H9 (cell line): ENCODE data around the gene IGF1R. TPM values are rescaled to one million over a fixed set of nuclear protein-coding genes. Genes with fewer than 3 reads are reported as not detected.

Source experiments
- DNase-seq: peaks from one replicate; pipeline ENCODE4 v3.0.0-alpha.2; 2017
- H2AFZ ChIP-seq: one replicate; pipeline ENCODE4 v1.6.1; 2013; ENCODE audit warnings: mild to moderate bottlenecking, low read length, control low read depth, moderate library complexity
- H2AK5ac ChIP-seq: 2 replicates; pipeline ENCODE4 v1.6.1; 2013; ENCODE audit warnings: low read length, control low read depth, mixed read lengths; ENCODE audit not compliant: insufficient read length
- H2BK120ac ChIP-seq: one replicate; pipeline ENCODE4 v1.6.1; 2013; ENCODE audit warnings: low read depth, mild to moderate bottlenecking, low read length, control low read depth, inconsistent platforms; ENCODE audit not compliant: poor library complexity, severe bottlenecking
- H2BK12ac ChIP-seq: 2 replicates; pipeline ENCODE4 v1.6.1; 2013; ENCODE audit warnings: low read length, control low read depth, mixed read lengths, low read depth; ENCODE audit not compliant: insufficient read length
- H2BK15ac ChIP-seq: 2 replicates; pipeline ENCODE4 v1.6.1; 2013; ENCODE audit warnings: low read depth, low read length, control low read depth
- H2BK20ac ChIP-seq: one replicate; pipeline ENCODE4 v1.6.1; 2013; ENCODE audit warnings: low read depth, mild to moderate bottlenecking, low read length, control low read depth, inconsistent platforms; ENCODE audit not compliant: poor library complexity, severe bottlenecking
- H2BK5ac ChIP-seq: 2 replicates; pipeline ENCODE4 v1.6.1; 2013; ENCODE audit warnings: low read length, control low read depth, mixed read lengths; ENCODE audit not compliant: insufficient read length
- H3K14ac ChIP-seq: 2 replicates; pipeline ENCODE4 v1.6.1; 2013; ENCODE audit warnings: low read length, control low read depth; ENCODE audit not compliant: insufficient read depth
- H3K18ac ChIP-seq: 2 replicates; pipeline ENCODE4 v1.6.1; 2013; ENCODE audit warnings: low read depth, mild to moderate bottlenecking, mixed read lengths, low read length, control low read depth; ENCODE audit not compliant: insufficient read length
- H3K23ac ChIP-seq: 2 replicates; pipeline ENCODE4 v1.6.1; 2013; ENCODE audit warnings: low read length, control low read depth, mixed read lengths, low read depth; ENCODE audit not compliant: insufficient read length
- H3K23me2 ChIP-seq: 2 replicates; pipeline ENCODE4 v1.6.1; 2013; ENCODE audit warnings: low read depth, mild to moderate bottlenecking, mixed read lengths, low read length, control low read depth; ENCODE audit not compliant: insufficient read length, poor library complexity, severe bottlenecking
- H3K27ac ChIP-seq: 2 replicates; pipeline ENCODE4 v1.5.1; 2013; ENCODE audit warnings: low read length, control low read depth, mixed read lengths, low read depth; ENCODE audit not compliant: insufficient read length
- H3K27me3 ChIP-seq: 2 replicates; pipeline ENCODE4 v1.6.1; 2013; ENCODE audit warnings: low read length, control low read depth, inconsistent platforms; ENCODE audit not compliant: insufficient read depth
- H3K4ac ChIP-seq: 2 replicates; pipeline ENCODE4 v1.6.1; 2013; ENCODE audit warnings: low read depth, mild to moderate bottlenecking, control low read depth, inconsistent platforms, low read length, moderate library complexity
- H3K4me1 ChIP-seq: 2 replicates; pipeline ENCODE4 v1.6.1; 2013; ENCODE audit warnings: low read length, control low read depth, inconsistent platforms; ENCODE audit not compliant: insufficient read depth
- H3K4me2 ChIP-seq: 2 replicates; pipeline ENCODE4 v1.6.1; 2013; ENCODE audit warnings: low read length, control low read depth, mixed read lengths; ENCODE audit not compliant: insufficient read length, insufficient read depth
- H3K56ac ChIP-seq: 2 replicates; pipeline ENCODE4 v1.6.1; 2013; ENCODE audit warnings: low read depth, mild to moderate bottlenecking, mixed read lengths, low read length, control low read depth; ENCODE audit not compliant: insufficient read length
- H3K79me1 ChIP-seq: 2 replicates; pipeline ENCODE4 v1.6.1; 2013; ENCODE audit warnings: low read depth, mild to moderate bottlenecking, moderate library complexity, low read length, control low read depth, inconsistent platforms; ENCODE audit not compliant: insufficient read depth, poor library complexity, severe bottlenecking
- H3K79me2 ChIP-seq: 2 replicates; pipeline ENCODE4 v1.6.1; 2013; ENCODE audit warnings: low read length, control low read depth, inconsistent platforms; ENCODE audit not compliant: insufficient read depth
- H3K9ac ChIP-seq: 2 replicates; pipeline ENCODE4 v1.6.1; 2013; ENCODE audit warnings: low read length, control low read depth, mixed read lengths; ENCODE audit not compliant: insufficient read length; ENCODE audit errors: extremely low read depth
- H3K9me3 ChIP-seq: one replicate; pipeline ENCODE4 v1.6.1; 2013; ENCODE audit warnings: low read depth, low read length, inconsistent platforms; ENCODE audit not compliant: control insufficient read depth
- H3T11ph ChIP-seq: one replicate; pipeline ENCODE4 v1.6.1; 2013; ENCODE audit warnings: mild to moderate bottlenecking, low read length, control low read depth, inconsistent platforms
- H4K20me1 ChIP-seq: one replicate; pipeline ENCODE4 v1.6.1; 2013; ENCODE audit not compliant: control insufficient read depth, insufficient read length, insufficient read depth
- H4K5ac ChIP-seq: 2 replicates; pipeline ENCODE4 v1.6.1; 2013; ENCODE audit warnings: low read depth, mild to moderate bottlenecking, mixed read lengths, low read length, control low read depth; ENCODE audit not compliant: insufficient read length
- H4K8ac ChIP-seq: replicated peaks from 2 replicates; pipeline ENCODE4 v1.6.1; 2013; ENCODE audit warnings: low read length, control low read depth, mixed read lengths, low read depth; ENCODE audit not compliant: insufficient read length
- H4K91ac ChIP-seq: 2 replicates; pipeline ENCODE4 v1.6.1; 2013; ENCODE audit warnings: low read depth, mild to moderate bottlenecking, moderate library complexity, mixed read lengths, low read length, control low read depth; ENCODE audit not compliant: insufficient read length
- H3K27ac Mint-ChIP-seq, 3 experiments: 2 replicates in 2 of 3; 3 replicates in 1 of 3; pipeline ENCODE4 v1.8.0; 2020 to 2021; ENCODE audit warnings: mixed read lengths in 3 of 3, mild to moderate bottlenecking in 1 of 3, moderate library complexity in 1 of 3
- H3K27me3 Mint-ChIP-seq: 2 replicates; pipeline ENCODE4 v1.8.0; 2021; ENCODE audit warnings: low read depth, mild to moderate bottlenecking, moderate library complexity, mixed read lengths
- H3K36me3 Mint-ChIP-seq, 3 experiments: 2 replicates in 2 of 3; 3 replicates in 1 of 3; pipeline ENCODE4 v1.8.0; 2020 to 2021; ENCODE audit warnings: low read depth in 3 of 3, mixed read lengths in 3 of 3; ENCODE audit not compliant: insufficient read depth in 1 of 3
- H3K4me1 Mint-ChIP-seq, 2 experiments: 2 replicates each; pipeline ENCODE4 v1.8.0; 2020; ENCODE audit warnings: mixed read lengths in 2 of 2
- H3K4me3 Mint-ChIP-seq, 2 experiments: 2 replicates in 1 of 2; 3 replicates in 1 of 2; pipeline ENCODE4 v1.8.0; 2020 to 2021; ENCODE audit warnings: mild to moderate bottlenecking in 2 of 2, mixed read lengths in 2 of 2, moderate library complexity in 1 of 2
- H3K9me3 Mint-ChIP-seq, 2 experiments: 2 replicates in 1 of 2; 3 replicates in 1 of 2; pipeline ENCODE4 v1.8.0; 2020; ENCODE audit warnings: mild to moderate bottlenecking in 2 of 2, mixed read lengths in 2 of 2, moderate library complexity in 1 of 2
- CTCF ChIP-seq: fragments of 200-600 bp; sonication (generic); conservative IDR thresholded peaks from 3 replicates; pipeline ENCODE4 v1.8.0; 2021; ENCODE audit warnings: antibody characterized with exemption, mild to moderate bottlenecking
- WGBS: extraction: QIAGEN DNeasy Blood & Tissue Kit; methylation state at CpG from one replicate; pipeline ENCODE4 v1.1.7; 2013; ENCODE audit warnings: missing lambda C conversion rate, low lambda C conversion rate, mixed read lengths; ENCODE audit not compliant: insufficient read length; ENCODE audit errors: extremely low coverage; 5-methylcytosine and 5-hydroxymethylcytosine counted together
- total RNA-seq: library from RNA; stranded (reverse); gene quantifications from 2 replicates; pipeline ENCODE4 v1.2.1, GENCODE V29; 2021

IGF1R gene
- total RNA-seq, 1 experiment from 2014 or later = 70.0 TPM

DNA sequence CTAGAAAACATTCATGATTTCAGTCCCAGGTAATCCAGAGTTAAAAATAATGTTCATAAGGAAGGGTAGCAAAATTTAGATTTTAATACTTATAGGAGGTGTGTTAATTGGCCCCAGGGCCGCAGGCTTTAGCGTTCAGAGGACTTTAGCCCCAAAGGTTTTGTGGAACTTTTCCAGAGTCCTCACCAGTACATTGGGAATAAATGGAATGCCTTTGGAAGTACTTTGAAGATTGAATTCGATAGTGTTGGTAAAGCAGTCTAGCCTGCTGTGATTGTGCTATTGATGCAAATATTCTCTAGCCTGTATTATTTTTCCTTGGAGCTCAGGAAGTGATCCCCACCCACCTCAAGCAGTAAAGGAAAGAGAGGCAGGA lies 137.1 kb downstream of the IGF1R start:
- H3K4me3 Mint-ChIP-seq = 0 out of 5 replicates have a peak overlapping the region, but pooled peaks of 1 of the 2 experiments have one; percentile 12
- no peak for TF ChIP-seq CTCF
- peaks cover 69 to 70% of the 10 kb centered on the region in 2 experiments for H3K4me1 Mint-ChIP-seq
- H3K27me3 Mint-ChIP-seq = no peaks in the 10 kb centered on the region
- no peaks in the 10 kb centered on the region for H3K23me2 ChIP-seq
- H4K20me1 ChIP-seq = no peaks in the 10 kb centered on the region
- no peak overlapping the region for H2AK5ac ChIP-seq
- H4K8ac ChIP-seq = no peak overlapping the region
- no peak overlapping the region for H4K5ac ChIP-seq
- no peaks in the 10 kb centered on the region for H3K9me3 Mint-ChIP-seq
- no peak overlapping the region for H3K56ac ChIP-seq
- no peak overlapping the region for H2BK5ac ChIP-seq
- no peak overlapping the region for H3T11ph ChIP-seq
- peak overlapping the region; percentile 59 to 90 (median 75); a peak in 6 of 7 replicates for H3K27ac Mint-ChIP-seq
- H3K9ac ChIP-seq = no peak overlapping the region
- WGBS = no CpG with 5 or more reads among the region's 3 CpGs
- H3K23ac ChIP-seq = no peak overlapping the region
- DNase-seq = no peak
- no peak overlapping the region for H4K91ac ChIP-seq
- no peak overlapping the region for H2BK120ac ChIP-seq
- no peak overlapping the region for H3K18ac ChIP-seq
- no peak overlapping the region for H3K4ac ChIP-seq
- H2AFZ ChIP-seq = no peak overlapping the region
- peaks cover 15% of the 10 kb centered on the region for H3K4me1 ChIP-seq
- H3K27me3 ChIP-seq = no peaks in the 10 kb centered on the region
- no peak overlapping the region for H3K14ac ChIP-seq
- peaks cover 17% of the 10 kb centered on the region; the same call in 1 of the 2 replicates for H3K79me2 ChIP-seq
- H3K9me3 ChIP-seq = no peaks in the 10 kb centered on the region
- H2BK15ac ChIP-seq = no peak overlapping the region
- no peak overlapping the region for H2BK20ac ChIP-seq
- no peak overlapping the region for H3K4me2 ChIP-seq
- no peak overlapping the region for H3K27ac ChIP-seq
- peaks cover 6% of the 10 kb centered on the region for H3K79me1 ChIP-seq
- H3K36me3 Mint-ChIP-seq = no peaks in the 10 kb centered on the region; a peak in 2 of 7 replicates
- H2BK12ac ChIP-seq = no peak overlapping the region
